NCI-H2196 treated with DMSO at 0.1 percent for 48 hours (cell line): Measurements from ENCODE around the gene POLR2E.

Experiments used
- DNase-seq: peaks from one replicate; lab custom pipeline; 2025; ENCODE audit not compliant: unreplicated experiment; lab: John Stamatoyannopoulos, UW

POLR2E gene

GRCh38 chr19:1066748-1067340 lies 28.3 kb downstream of the POLR2E start, which contains the start of gene ARHGAP45:
TSS of gene ARHGAP45 (plus strand) at chr19:1067167. CDS start at chr19:1067406, 239 bp downstream.
- DNase-seq: no peak

GRCh38 chr19:1066251-1066747 lies 28.9 kb downstream of the POLR2E start:
- DNase-seq: no peak

- no peak for DNase-seq
Observed at GRCh38 chr19:1065606-1066109, 29.5 kb downstream of the POLR2E start.

GRCh38 chr19:1064661-1065605 lies 30.2 kb downstream of the POLR2E start:
- peak; percentile 9 for DNase-seq

GRCh38 chr19:1063909-1064660 lies 31.1 kb downstream of the POLR2E start:
- no peak for DNase-seq

- no peak for DNase-seq
Observed at GRCh38 chr19:1063030-1063908, 31.9 kb downstream of the POLR2E start.

GRCh38 chr19:1062387-1063029 lies 32.7 kb downstream of the POLR2E start:
- no peak for DNase-seq

GRCh38 chr19:1061987-1062386 lies 33.2 kb downstream of the POLR2E start:
- no peak for DNase-seq

- DNase-seq: no peak
Observed at GRCh38 chr19:1060689-1061088, 34.5 kb downstream of the POLR2E start.

- DNase-seq: no peak
Observed at GRCh38 chr19:1058112-1058511, 37.1 kb downstream of the POLR2E start.

GRCh38 chr19:1057176-1057855 lies 37.9 kb downstream of the POLR2E start:
- peak; percentile 16 for DNase-seq

GRCh38 chr19:1055886-1056620 lies 39.1 kb downstream of the POLR2E start:
- no peak for DNase-seq

- DNase-seq: no peak
Observed at GRCh38 chr19:1055028-1055425, 40.1 kb downstream of the POLR2E start.

- DNase-seq: no peak
Observed at GRCh38 chr19:1054102-1055027, 40.8 kb downstream of the POLR2E start.

GRCh38 chr19:1053176-1054101 lies 41.7 kb downstream of the POLR2E start:
- no peak for DNase-seq

- DNase-seq: no peak
Observed at GRCh38 chr19:1052349-1052975, 42.7 kb downstream of the POLR2E start.
